ENCODE results near the gene LRRC31.

The LRRC31 gene

DNA sequence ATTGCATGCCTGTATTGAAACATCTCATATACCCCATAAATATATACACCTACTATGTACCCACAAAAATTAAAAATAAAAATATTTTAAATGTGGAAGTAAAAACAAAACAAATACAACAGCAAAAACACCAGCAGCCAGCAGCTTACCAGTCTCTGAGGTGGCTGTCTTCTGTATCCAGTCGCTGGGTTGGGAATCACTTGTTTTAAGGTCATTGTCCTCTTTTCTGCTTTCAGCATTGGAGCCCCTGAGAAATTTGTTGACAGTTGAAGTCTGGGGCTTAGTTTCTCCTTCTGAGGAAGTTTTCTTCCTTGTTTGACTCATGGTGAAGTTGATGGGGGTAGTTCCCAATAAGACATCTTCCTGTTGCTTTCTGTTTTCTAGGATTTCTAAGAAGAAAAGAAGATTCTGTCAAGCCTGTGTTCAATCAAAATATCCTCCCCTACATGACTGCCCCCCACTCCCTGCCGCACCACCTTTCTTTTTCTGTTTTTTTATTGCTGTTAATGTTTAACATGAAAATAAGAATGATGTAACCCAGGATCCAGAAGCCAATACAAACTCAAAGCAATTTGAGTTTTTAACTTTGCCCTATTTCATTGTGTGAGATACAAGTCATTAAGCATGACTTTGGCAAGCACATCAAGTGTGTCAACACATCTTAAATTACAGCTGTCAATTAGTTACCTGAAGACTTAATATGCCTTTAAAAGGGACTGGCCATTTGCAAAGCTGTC lies at the start of gene LRRC31:
TSS of gene LRRC31 (minus strand) at position 452 of the 737 bp plus-strand sequence. CDS start at position 324, 128 bp downstream.
- in situ Hi-C loops (cut with HindIII; ENCODE audit: low sequenced_read_pairs): no loop called here
- no peak for DNase-seq (ENCODE audit: low read depth)
- no peak for TF ChIP-seq CTCF (IDR thresholded peaks at IDR 0.05; ENCODE audit: low read depth, low read length, missing control alignments)
- no peak within 1 kb of the TSS for H3K4me3 ChIP-seq (ENCODE audit: low read depth, low read length)

DNA sequence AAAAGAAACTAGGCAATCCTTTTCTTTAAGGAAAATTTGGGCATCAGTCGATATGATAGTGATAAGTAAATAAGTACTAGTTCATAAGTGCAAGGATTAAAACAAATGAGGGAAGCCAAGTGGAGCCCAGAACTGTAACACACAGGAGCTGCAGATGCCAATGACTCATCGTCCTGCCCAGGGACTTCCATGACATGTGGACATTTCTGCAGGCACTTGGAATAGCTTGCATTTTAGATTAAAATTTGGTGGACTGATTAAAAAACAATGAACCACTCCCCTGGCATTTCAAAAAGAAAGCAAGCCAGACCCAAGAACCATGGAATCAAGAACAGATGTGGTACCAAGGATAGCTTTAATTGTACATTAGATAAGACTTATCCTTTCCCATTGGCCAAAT lies 44.6 kb upstream of the LRRC31 start:
- H3K4me3 ChIP-seq (ENCODE audit: low read depth, low read length): no peak overlapping the region
- TF ChIP-seq CTCF (IDR thresholded peaks at IDR 0.05; ENCODE audit: low read depth, low read length, missing control alignments): no peak
- no peak for DNase-seq (ENCODE audit: low read depth)
- in situ Hi-C loops (cut with HindIII; ENCODE audit: low sequenced_read_pairs): loop anchor here (5.0 kb wide), 1 partner anchor 72 kb away; no protein-coding TSS in a partner anchor

- in situ Hi-C loops (cut with HindIII; ENCODE audit: low sequenced_read_pairs): loop anchor here (5.0 kb wide), 1 partner anchor 71 kb away; no protein-coding TSS in a partner anchor
- no peak overlapping the region for H3K4me3 ChIP-seq (ENCODE audit: low read depth, low read length)
- TF ChIP-seq CTCF (IDR thresholded peaks at IDR 0.05; ENCODE audit: low read depth, low read length, missing control alignments): no peak
Observed at GRCh38 chr3:169913323-169913722, 43.6 kb upstream of the LRRC31 start.

DNA sequence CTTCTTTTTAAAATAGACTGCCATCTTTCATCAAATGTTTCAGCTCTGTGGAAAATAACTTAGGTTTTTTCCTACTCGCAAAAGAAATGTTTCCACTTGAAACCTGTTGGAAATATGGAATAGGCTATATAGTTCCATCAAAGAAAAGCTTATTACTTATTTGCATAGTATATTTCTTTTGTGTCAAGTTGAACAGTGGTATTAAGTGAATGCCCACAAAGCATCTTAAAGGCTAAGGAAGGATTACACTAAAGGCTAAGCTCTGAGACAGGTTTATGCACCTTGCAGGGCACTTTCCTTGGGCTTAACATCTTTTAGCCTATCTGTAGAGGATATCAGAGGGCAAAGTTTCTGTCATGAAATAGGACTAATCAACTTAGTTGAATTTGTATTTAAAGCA lies 41.5 kb upstream of the LRRC31 start, which contains the start of gene SAMD7:
TSS of gene SAMD7 (plus strand) at position 301 of the 400 bp plus-strand sequence. CDS start 7,927 bp downstream, outside the sequence.
- no peak for TF ChIP-seq CTCF (IDR thresholded peaks at IDR 0.05; ENCODE audit: low read depth, low read length, missing control alignments)
- no peak for DNase-seq (ENCODE audit: low read depth)
- in situ Hi-C loops (cut with HindIII; ENCODE audit: low sequenced_read_pairs): loop anchor here (5.0 kb wide), 1 partner anchor 69 kb away; no protein-coding TSS in a partner anchor

More at GRCh38 chr3:169913323-169913722, 43.6 kb upstream of the LRRC31 start:
- DNase-seq (ENCODE audit: low read depth): no peak

DNA sequence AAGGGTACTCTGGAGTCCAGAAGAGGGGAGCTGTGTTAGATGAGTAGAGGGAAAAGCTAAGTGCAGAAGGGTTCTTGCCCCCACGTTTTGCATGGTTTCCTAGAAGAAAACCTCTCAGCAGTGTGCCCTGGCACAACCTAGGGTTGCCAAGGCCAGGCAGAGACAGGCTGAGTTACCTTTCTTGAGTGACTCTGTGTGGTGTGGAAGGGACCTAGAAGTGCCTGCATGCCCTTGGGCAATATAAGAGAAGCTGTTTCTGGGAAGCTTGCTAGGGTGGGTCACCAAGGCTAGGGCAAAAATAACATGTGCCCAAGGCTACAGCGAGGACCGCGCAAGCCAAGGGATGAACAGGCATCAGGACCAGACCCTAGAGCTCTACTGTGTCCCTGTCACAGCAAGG lies 38.2 kb upstream of the LRRC31 start:
- no peak overlapping the region for H3K4me3 ChIP-seq (ENCODE audit: low read depth, low read length)
- no peak for DNase-seq (ENCODE audit: low read depth)
- in situ Hi-C loops (cut with HindIII; ENCODE audit: low sequenced_read_pairs): no loop called here
- TF ChIP-seq CTCF (IDR thresholded peaks at IDR 0.05; ENCODE audit: low read depth, low read length, missing control alignments): no peak

More for the DNA sequence above, 41.5 kb upstream of the LRRC31 start, which contains the start of gene SAMD7:
- H3K4me3 ChIP-seq (ENCODE audit: low read depth, low read length): no peak within 1 kb of the TSS

GRCh38 chr3:169907476-169907875 lies 37.7 kb upstream of the LRRC31 start:
- in situ Hi-C loops (cut with HindIII; ENCODE audit: low sequenced_read_pairs): no loop called here
- DNase-seq (ENCODE audit: low read depth): no peak
- no peak for TF ChIP-seq CTCF (IDR thresholded peaks at IDR 0.05; ENCODE audit: low read depth, low read length, missing control alignments)
- no peak overlapping the region for H3K4me3 ChIP-seq (ENCODE audit: low read depth, low read length)
